Fibroblast of pulmonary artery (primary cell): Measurements from ENCODE around the gene GSTM5.

Experiments used
- DNase-seq: peaks from one replicate; pipeline ENCODE4 v3.0.0-alpha.2; 2010; ENCODE audit warnings: low read depth
- H3K4me3 ChIP-seq: replicated peaks from 2 replicates; pipeline ENCODE4 v1.5.1; 2011; ENCODE audit warnings: low read depth, mild to moderate bottlenecking, control low read depth, low read length, moderate library complexity
- TF ChIP-seq, protein P1 (sequence below): IDR thresholded peaks from 2 replicates; pipeline ENCODE4 v1.5.1; 2011; ENCODE audit warnings: mild to moderate bottlenecking, control low read depth, low read length, inconsistent platforms; ENCODE audit errors: missing control alignments

Gene GSTM5

DNA sequence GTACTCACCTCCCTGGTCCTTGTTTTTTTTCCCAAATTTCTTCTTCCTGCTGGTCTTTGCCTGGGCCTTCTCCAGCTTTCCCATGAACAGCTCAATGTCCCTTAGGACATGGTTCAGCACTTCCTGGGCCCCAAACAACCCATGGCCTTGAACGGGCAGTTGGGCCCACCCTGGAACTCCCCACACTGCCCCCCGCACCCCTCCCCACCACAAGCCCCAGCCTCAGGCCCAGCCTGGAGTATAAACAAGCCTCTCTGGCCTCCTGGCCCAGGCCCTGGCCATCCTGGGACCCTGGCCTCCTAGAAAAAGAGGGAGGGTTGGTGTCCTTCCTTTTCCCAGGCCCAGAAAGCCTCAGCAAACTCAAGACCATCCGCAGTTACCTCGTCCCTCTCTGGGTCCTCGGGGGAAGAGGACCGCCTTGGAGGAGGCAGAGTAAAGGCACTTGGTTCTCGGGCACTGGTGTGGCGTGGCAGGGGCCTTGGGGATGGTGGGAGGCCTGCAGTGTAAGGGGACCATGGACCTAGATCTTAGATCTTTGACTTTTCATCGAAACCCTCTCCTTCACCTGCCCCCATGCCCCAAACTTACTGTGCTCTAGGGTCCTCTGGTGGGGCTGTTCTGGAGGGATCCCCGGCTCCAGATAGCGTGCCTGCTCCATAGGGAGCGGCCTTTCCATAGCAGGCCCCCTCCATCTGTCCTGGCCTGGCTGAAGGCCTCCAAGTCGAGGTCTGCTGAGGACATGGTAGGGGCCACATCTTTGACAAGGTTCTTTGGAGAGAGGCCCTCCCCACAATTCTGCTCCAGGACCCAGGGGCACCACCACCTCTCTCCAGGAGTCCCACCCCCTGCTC lies 46.1 kb downstream of the GSTM5 start:
- no peak overlapping the region for H3K4me3 ChIP-seq
- TF ChIP-seq, protein P1, sequence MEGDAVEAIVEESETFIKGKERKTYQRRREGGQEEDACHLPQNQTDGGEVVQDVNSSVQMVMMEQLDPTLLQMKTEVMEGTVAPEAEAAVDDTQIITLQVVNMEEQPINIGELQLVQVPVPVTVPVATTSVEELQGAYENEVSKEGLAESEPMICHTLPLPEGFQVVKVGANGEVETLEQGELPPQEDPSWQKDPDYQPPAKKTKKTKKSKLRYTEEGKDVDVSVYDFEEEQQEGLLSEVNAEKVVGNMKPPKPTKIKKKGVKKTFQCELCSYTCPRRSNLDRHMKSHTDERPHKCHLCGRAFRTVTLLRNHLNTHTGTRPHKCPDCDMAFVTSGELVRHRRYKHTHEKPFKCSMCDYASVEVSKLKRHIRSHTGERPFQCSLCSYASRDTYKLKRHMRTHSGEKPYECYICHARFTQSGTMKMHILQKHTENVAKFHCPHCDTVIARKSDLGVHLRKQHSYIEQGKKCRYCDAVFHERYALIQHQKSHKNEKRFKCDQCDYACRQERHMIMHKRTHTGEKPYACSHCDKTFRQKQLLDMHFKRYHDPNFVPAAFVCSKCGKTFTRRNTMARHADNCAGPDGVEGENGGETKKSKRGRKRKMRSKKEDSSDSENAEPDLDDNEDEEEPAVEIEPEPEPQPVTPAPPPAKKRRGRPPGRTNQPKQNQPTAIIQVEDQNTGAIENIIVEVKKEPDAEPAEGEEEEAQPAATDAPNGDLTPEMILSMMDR, result no peak
- no peak for DNase-seq

DNA sequence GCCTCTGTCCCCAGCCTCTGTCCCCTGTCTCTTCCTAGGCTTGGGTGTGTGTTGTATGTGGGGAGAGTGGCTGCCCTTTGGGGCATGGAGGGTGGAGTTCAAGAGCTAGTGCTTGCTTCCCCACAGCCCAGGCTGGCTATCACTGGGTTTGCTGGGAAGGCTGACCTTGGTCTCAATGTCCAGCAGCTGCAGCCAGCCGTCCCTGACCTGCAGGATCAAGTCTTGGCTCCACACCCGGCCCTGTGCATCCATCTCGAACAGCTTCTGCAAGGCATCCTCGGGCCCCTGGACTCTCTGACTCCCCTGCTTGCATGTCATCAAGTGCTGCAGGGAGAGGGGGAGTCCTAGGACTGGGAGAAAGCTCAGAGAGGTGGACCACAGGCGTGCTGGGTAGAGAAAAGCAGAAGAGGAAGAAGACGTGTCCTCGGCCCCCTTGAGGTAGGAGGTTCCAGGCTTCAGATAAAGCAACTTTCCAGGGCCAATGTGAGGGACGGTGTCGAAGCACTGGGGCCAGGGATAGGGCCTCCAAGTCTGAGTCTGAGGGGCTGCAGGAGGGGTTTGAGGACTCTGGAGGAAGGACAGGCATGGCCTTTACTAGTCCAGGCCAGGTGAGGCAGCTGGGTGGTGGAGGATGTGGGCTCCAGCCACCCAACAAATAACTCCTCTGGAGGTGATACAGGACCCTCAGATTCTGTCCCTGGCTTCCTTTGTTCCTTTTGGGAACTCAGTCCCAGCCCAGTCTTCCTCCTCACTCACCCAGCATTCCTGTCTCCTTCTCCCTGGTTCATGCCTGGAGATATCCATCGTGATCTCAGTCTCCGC lies 47.7 kb downstream of the GSTM5 start:
- H3K4me3 ChIP-seq, result no peak overlapping the region
- TF ChIP-seq, protein P1, result no peak

DNA sequence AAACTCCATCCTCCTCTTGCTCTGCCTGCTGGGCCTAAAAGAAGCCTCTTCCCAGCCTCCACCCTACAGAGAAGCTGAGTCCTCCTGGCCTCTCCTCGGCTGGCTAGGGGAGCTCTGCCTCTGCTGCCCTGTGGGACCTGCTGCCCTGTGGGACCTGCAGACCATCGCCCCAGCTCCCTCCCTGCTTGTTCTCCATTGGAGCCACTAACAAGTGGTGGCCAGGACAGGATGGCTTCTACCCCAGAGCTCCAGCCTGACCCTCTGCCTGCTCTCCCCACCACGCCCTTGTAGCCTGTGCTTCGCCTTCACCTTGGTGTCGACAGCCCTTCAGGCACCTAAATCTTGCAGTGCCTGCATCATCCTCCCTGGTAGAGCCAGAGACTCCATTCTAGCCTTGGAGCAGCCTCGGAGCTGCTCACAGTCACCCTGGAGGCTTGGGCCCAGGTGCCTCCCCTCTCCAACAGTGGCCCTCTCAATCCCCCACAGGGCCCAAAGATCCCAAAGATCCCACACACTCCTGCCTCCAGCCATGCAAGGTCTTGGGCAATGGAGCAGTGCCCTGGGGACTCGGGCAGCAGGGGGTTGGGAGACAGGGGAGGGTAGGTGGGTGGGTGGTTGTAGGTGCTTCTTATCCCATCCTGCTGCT lies 48.7 kb downstream of the GSTM5 start:
- no peak overlapping the region for H3K4me3 ChIP-seq
- no peak for DNase-seq
- TF ChIP-seq, protein P1, result no peak

More for the DNA sequence above, 47.7 kb downstream of the GSTM5 start:
- no peak for DNase-seq

DNA sequence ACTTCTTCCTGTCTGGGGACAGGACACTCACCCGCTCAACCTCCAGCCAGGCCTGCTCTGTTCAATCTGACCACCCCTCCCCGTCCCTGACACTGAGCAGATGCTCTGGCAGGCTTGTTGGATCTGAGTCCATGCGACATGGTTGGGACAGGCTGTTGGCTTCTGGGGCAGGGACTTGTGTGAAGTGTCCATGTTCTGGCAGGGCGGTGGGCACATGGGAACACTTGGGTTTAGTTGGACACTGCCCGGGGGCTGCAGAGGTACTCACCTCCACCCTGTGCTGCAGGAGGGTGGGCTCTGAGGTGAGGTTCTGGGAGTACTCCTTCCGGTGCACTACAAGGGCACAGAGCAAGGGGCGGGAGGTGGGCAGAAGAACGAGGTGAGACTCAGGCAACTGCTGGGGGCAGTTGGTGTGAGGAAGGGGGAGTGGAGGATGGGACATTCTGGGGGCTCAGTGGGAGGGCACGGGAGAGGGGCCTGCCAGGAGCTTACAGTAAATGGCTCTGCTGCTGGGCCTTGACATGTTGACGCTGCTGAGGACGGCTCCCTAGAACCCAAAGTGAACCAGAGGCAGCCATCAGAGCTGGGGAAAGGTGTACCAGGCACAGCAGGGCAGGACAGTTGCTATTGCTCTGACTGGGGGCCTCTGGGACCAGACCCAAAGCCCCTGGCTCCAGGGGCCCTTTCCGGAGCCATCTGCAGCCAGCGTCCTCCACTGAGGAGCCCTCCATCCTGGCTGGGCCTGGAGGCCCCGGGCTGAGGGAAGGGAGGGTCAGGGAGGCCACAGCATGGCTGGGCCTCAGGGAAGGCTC lies 49.4 kb downstream of the GSTM5 start:
- TF ChIP-seq, protein P1, result no peak
- no peak for DNase-seq
- no peak overlapping the region for H3K4me3 ChIP-seq

DNA sequence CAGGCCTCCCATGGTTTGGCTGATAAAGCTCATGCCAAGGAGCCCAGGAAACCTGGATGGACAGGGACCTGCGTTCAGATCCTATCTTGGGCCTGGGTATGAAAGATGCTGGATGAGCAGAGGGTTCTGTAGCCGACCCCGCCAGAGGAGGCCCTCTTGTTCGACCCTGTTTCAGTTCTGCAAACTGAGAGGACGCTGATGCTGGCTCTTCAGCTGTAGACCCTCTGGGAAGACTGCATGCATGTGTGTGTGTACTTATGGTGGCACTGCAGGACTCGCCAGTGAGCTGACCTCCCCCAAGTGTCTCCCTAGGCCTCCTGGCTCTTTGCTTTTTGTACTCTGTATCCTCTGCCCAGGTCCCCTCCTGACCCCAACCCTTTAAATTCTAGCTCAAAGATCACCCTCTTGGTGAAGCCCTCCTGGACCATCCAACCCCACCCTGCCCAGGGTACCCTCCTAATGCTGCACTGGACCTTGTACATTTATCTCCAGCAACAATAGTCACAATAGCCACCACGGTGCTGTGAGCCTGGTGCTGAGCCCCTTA lies 50.1 kb downstream of the GSTM5 start:
- no peak for DNase-seq
- H3K4me3 ChIP-seq, result no peak overlapping the region
- TF ChIP-seq, protein P1, result no peak
